BJ (cell line): ENCODE results near the gene PEDS1. TPM values are rescaled to one million over a fixed set of nuclear protein-coding genes. Genes with fewer than 3 reads are reported as not detected.
A peak's percentile ranks its signal among the peaks of the same experiment; 100 is the strongest.
"Not testable (repeated sequence)": the region's sequence is repeated elsewhere in the genome, so short reads cannot be mapped to it uniquely, and the experiment has no call there.

ENCODE experiments used
- CTCF ChIA-PET: fragments of 350-600 bp; formaldehyde crosslinking; extraction: SDS; loops from one replicate; lab custom pipeline; 2021; ENCODE audit warnings: antibody characterized with exemption, inconsistent platforms; lab: Yijun Ruan, JAX
- POLR2A ChIA-PET: fragments of 300-600 bp; sonication (Branson Sonifier 250); formaldehyde crosslinking; extraction: SDS; loops from one replicate; lab custom pipeline; 2021; ENCODE audit warnings: antibody characterized with exemption; lab: Charles Lee
- DNase-seq: peaks from one replicate; pipeline ENCODE4 v3.0.0-alpha.2; 2011; ENCODE audit warnings: low read depth
- H3K27me3 ChIP-seq: 2 replicates; pipeline ENCODE4 v1.6.0; 2011; ENCODE audit warnings: low read length; ENCODE audit not compliant: control insufficient read depth, insufficient read depth
- H3K36me3 ChIP-seq: 2 replicates; pipeline ENCODE4 v1.5.1; 2011; ENCODE audit warnings: low read length; ENCODE audit not compliant: control insufficient read depth, insufficient read depth
- H3K4me3 ChIP-seq: 2 replicates; pipeline ENCODE4 v1.5.1; 2011; ENCODE audit warnings: low read depth, mild to moderate bottlenecking, control low read depth, low read length
- CTCF ChIP-seq: IDR thresholded peaks from 2 replicates; pipeline ENCODE4 v1.5.1; 2011; ENCODE audit warnings: low read depth, mild to moderate bottlenecking, control low read depth, inconsistent platforms, low read length, moderate library complexity; ENCODE audit not compliant: insufficient read depth
- polyA plus RNA-seq: library from polyadenylated mRNA; depleted of rRNA; stranded (reverse); fragments of >200 nt; gene quantifications from 2 replicates; pipeline ENCODE4 v1.2.3, GENCODE V29; 2011

The PEDS1 gene
- polyA plus RNA-seq, 1 experiment: 52.3 TPM

- ChIA-PET POLR2A (no interaction called here), CTCF (interaction anchor here (0.9 to 1.6 kb wide), 4 partner anchors 9 to 162 kb away, joined by 3 to 5 read pairs (median 3); partner anchors contain the start of gene PEDS1)
- DNase-seq: no peak
- H3K4me3 ChIP-seq: no peak overlapping the region
- no peaks in the 10 kb centered on the region for H3K27me3 ChIP-seq
- H3K36me3 ChIP-seq: peaks cover 29% of the 10 kb centered on the region
- TF ChIP-seq CTCF: no peak
These were observed 12.4 kb downstream of the PEDS1 start for GRCh38 chr20:50141018-50141675.

- POLR2A ChIA-PET: no interaction called here
These were observed 13.1 kb downstream of the PEDS1 start for GRCh38 chr20:50140339-50140859.

GRCh38 chr20:50138479-50139393, 14.8 kb downstream of the PEDS1 start:
- 0 out of 2 replicates have a peak, but pooled peaks have one; percentile 13 for TF ChIP-seq CTCF
- peaks cover 33% of the 10 kb centered on the region for H3K36me3 ChIP-seq
- no peak for DNase-seq
- no peaks in the 10 kb centered on the region for H3K27me3 ChIP-seq
- ChIA-PET CTCF (interaction anchor here (0.6 to 2.1 kb wide), 7 partner anchors 10 to 277 kb away, joined by 3 to 7 read pairs (median 3); no protein-coding TSS in a partner anchor), POLR2A (no interaction called here)
- no peak overlapping the region for H3K4me3 ChIP-seq

More at GRCh38 chr20:50140339-50140859, 13.1 kb downstream of the PEDS1 start:
- CTCF ChIA-PET: interaction anchor here (0.7 to 2.1 kb wide), 7 partner anchors 8 to 162 kb away, joined by 3 to 7 read pairs (median 3); partner anchors contain the start of gene PEDS1
- Histone ChIP-seq H3K4me3 (no peak overlapping the region), H3K36me3 (peaks cover 29% of the 10 kb centered on the region), H3K27me3 (no peaks in the 10 kb centered on the region)
- no peak for TF ChIP-seq CTCF
- no peak for DNase-seq

- POLR2A ChIA-PET: no interaction called here
- peaks cover 31% of the 10 kb centered on the region for H3K36me3 ChIP-seq
- no peak for DNase-seq
- CTCF ChIA-PET: interaction anchor here (0.6 to 2.1 kb wide), 6 partner anchors 10 to 277 kb away, joined by 3 to 7 read pairs (median 3); no protein-coding TSS in a partner anchor
- TF ChIP-seq CTCF: no peak
- no peaks in the 10 kb centered on the region for H3K27me3 ChIP-seq
- H3K4me3 ChIP-seq: no peak overlapping the region
These were observed 15.4 kb downstream of the PEDS1 start for GRCh38 chr20:50138120-50138478.

GRCh38 chr20:50137702-50138101, 15.8 kb downstream of the PEDS1 start:
- CTCF ChIA-PET: interaction anchor here (0.9 to 1.3 kb wide), 3 partner anchors 9 to 211 kb away, joined by 3 to 4 read pairs (median 3); no protein-coding TSS in a partner anchor
- POLR2A ChIA-PET, H3K27me3 ChIP-seq, H3K4me3 ChIP-seq, DNase-seq: not testable (repeated sequence)
- H3K36me3 ChIP-seq: peaks cover 29% of the 10 kb centered on the region
